OCI-LY3 (cell line): Measurements from ENCODE around the gene MYCN.

Experiments
- H2AFZ ChIP-seq: fragments of 200-600, 300-600 bp; shearing (Covaris generic); 2 replicates; pipeline ENCODE4 v1.6.0; 2014; ENCODE audit warnings: antibody characterized with exemption, low read depth, low read length
- H3K27ac ChIP-seq: fragments of 200-600, 300-600 bp; sonication (generic); 2 replicates; pipeline ENCODE4 v1.5.1; 2014; ENCODE audit warnings: mild to moderate bottlenecking, low read length, moderate library complexity, mixed read lengths
- H3K27me3 ChIP-seq: fragments of 200-600, 300-600 bp; sonication (generic); 2 replicates; pipeline ENCODE4 v1.6.1; 2014; ENCODE audit warnings: low read depth, low read length, mixed read lengths
- H3K36me3 ChIP-seq: fragments of 200-600, 300-600 bp; sonication (generic); replicated peaks from 2 replicates; pipeline ENCODE3; 2014; ENCODE audit warnings: low read depth, low read length, mixed read lengths
- H3K4me1 ChIP-seq: fragments of 300-600, 200-600 bp; sonication (generic); 2 replicates; pipeline ENCODE4 v1.6.1; 2014; ENCODE audit warnings: low read length, mixed read lengths
- H3K4me2 ChIP-seq: fragments of 200-600, 300-600 bp; sonication (generic); 2 replicates; pipeline ENCODE4 v1.6.1; 2014; ENCODE audit warnings: low read length, mixed read lengths
- H3K4me3 ChIP-seq: fragments of 300-600, 200-600 bp; sonication (generic); 2 replicates; pipeline ENCODE4 v1.5.1; 2014; ENCODE audit warnings: antibody characterized with exemption, mild to moderate bottlenecking, low read length, moderate library complexity
- H3K79me2 ChIP-seq: fragments of 300-600, 200-600 bp; shearing (Covaris generic); 2 replicates; pipeline ENCODE4 v1.6.1; 2014; ENCODE audit warnings: mild to moderate bottlenecking, low read length, mixed read lengths
- H3K9ac ChIP-seq: fragments of 300-600, 200-600 bp; shearing (Covaris generic); 2 replicates; pipeline ENCODE4 v1.6.0; 2014; ENCODE audit warnings: mild to moderate bottlenecking, low read length, moderate library complexity
- H3K9me3 ChIP-seq: fragments of 200-600, 300-600 bp; shearing (Covaris generic); 2 replicates; pipeline ENCODE4 v1.6.1; 2014; ENCODE audit warnings: low read length, mixed read lengths; ENCODE audit not compliant: insufficient read depth
- H4K20me1 ChIP-seq: fragments of 200-600, 300-600 bp; sonication (generic); 2 replicates; pipeline ENCODE4 v1.6.1; 2016; ENCODE audit warnings: low read length, mixed read lengths; ENCODE audit not compliant: insufficient read depth
- EZH2phosphoT487 ChIP-seq: fragments of 200-600 bp; shearing (Covaris generic); IDR thresholded peaks from 2 replicates; pipeline ENCODE4 v1.6.1; 2018; ENCODE audit warnings: antibody characterized with exemption, mixed run types, low read depth
- TF ChIP-seq, protein P1 (sequence below): fragments of 200-600, 300-600 bp; sonication (generic); IDR thresholded peaks from 2 replicates; pipeline ENCODE4 v1.5.1; 2014; ENCODE audit warnings: antibody characterized with exemption, low read length, low read depth

Gene MYCN

DNA sequence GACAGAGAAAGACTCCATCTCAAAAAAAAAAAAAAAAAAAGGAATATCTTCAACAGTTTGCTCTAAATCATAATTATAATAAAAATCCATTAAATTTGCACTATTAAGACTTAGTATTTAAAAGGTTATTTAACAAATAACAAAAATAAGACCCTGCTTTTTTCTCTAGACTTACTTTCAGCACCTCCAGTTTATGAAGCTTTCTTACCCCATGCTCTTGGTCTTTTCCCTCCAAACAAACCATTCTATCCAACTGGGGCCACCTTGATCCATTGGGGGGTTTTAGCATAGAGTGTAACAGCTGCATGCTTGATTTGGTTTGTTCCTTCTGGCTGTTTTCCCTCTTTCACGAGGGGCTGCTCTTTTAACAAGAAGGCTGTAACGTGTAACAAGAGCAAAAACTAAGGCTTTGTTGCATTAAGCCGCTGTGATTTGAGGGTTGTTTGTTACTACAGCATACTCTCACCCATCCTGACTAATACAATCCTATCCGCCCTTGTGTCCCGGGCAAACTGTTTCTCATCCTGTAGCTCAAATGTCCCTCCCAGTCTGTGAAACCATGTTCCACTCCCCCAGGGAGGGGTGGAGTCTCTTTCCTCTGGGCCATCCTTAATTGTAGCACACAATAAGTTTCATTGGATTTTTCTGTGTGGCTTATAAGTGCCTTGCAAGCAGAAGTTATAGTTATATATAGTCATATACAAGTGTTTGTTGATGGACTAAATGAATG is 9.6 kb upstream of the MYCN start:
- Histone ChIP-seq H4K20me1 (no peaks in the 10 kb centered on the region), H3K4me3 (no peak overlapping the region), H3K36me3 (no peaks in the 10 kb centered on the region), H3K79me2 (no peaks in the 10 kb centered on the region), H3K9me3 (no peaks in the 10 kb centered on the region), H3K9ac (no peak overlapping the region), H2AFZ (no peak overlapping the region), H3K27ac (no peak overlapping the region), H3K4me2 (no peak overlapping the region), H3K4me1 (no peaks in the 10 kb centered on the region), H3K27me3 (peaks cover 13% of the 10 kb centered on the region; the same call in 1 of the 2 replicates)
- TF ChIP-seq, protein P1, sequence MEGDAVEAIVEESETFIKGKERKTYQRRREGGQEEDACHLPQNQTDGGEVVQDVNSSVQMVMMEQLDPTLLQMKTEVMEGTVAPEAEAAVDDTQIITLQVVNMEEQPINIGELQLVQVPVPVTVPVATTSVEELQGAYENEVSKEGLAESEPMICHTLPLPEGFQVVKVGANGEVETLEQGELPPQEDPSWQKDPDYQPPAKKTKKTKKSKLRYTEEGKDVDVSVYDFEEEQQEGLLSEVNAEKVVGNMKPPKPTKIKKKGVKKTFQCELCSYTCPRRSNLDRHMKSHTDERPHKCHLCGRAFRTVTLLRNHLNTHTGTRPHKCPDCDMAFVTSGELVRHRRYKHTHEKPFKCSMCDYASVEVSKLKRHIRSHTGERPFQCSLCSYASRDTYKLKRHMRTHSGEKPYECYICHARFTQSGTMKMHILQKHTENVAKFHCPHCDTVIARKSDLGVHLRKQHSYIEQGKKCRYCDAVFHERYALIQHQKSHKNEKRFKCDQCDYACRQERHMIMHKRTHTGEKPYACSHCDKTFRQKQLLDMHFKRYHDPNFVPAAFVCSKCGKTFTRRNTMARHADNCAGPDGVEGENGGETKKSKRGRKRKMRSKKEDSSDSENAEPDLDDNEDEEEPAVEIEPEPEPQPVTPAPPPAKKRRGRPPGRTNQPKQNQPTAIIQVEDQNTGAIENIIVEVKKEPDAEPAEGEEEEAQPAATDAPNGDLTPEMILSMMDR = no peak
- no peak for TF ChIP-seq EZH2phosphoT487

DNA sequence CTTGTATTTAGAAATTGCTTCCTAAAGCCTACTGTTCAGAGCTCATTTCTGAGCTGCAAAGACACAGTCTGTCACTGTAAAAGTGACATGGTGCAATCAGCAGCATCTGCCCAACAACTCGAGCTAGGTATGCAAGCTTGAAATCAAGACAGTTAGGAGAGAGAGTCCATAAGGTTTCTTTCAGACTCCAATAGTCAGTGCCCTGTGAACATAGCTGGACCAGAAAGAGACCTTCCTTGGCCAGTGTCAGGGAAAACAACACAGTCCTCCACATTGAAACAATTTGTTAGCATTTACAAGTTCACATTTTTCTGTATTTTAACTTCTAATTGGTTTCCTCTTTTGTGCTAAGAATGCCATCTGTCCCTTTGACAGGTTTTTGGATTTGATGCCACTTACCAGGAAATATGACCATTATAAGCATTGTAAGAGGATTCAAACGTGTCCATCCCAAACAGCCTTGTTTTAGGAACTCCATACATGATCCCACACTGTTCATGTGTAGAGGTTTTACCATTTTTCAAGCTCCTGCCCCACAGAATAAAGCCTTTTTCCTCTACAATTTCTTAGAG is 8.9 kb upstream of the MYCN start:
- Histone ChIP-seq H3K27ac (no peak overlapping the region), H3K9me3 (no peaks in the 10 kb centered on the region), H3K79me2 (no peaks in the 10 kb centered on the region), H2AFZ (no peak overlapping the region), H3K27me3 (peaks cover 17% of the 10 kb centered on the region; the same call in 1 of the 2 replicates), H4K20me1 (no peaks in the 10 kb centered on the region), H3K9ac (no peak overlapping the region), H3K36me3 (no peaks in the 10 kb centered on the region), H3K4me2 (no peak overlapping the region), H3K4me3 (no peak overlapping the region), H3K4me1 (no peaks in the 10 kb centered on the region)
- no peak for TF ChIP-seq EZH2phosphoT487
- TF ChIP-seq, protein P1 = no peak

DNA sequence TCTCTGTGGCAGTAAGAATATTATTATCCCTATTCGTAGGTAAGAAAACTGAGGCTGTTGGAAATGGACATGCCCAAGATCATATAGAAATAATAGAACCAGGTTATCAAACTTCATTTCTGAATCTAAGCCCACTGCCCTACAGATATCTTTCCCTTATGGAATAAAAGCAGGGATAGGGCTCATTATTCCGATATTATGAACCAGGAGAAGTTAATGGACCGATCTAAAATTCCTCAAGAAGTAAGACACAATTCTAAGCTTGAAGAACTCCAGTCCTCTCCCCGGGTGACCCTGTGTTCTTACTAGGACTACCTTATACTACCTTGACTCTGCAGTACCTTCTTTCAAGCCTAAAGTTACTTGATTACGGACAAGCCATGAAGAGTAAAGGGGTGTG is 8.4 kb upstream of the MYCN start:
- peaks cover 19% of the 10 kb centered on the region for H3K27me3 ChIP-seq
- no peak overlapping the region for H2AFZ ChIP-seq
- H3K36me3 ChIP-seq = no peaks in the 10 kb centered on the region
- TF ChIP-seq, protein P1 = no peak
- no peak for TF ChIP-seq EZH2phosphoT487
- H3K4me3 ChIP-seq = no peak overlapping the region
- H3K4me2 ChIP-seq = no peak overlapping the region
- H3K9ac ChIP-seq = no peak overlapping the region
- no peaks in the 10 kb centered on the region for H3K9me3 ChIP-seq
- no peak overlapping the region for H3K27ac ChIP-seq
- no peaks in the 10 kb centered on the region for H3K79me2 ChIP-seq
- no peaks in the 10 kb centered on the region for H4K20me1 ChIP-seq
- no peaks in the 10 kb centered on the region for H3K4me1 ChIP-seq

DNA sequence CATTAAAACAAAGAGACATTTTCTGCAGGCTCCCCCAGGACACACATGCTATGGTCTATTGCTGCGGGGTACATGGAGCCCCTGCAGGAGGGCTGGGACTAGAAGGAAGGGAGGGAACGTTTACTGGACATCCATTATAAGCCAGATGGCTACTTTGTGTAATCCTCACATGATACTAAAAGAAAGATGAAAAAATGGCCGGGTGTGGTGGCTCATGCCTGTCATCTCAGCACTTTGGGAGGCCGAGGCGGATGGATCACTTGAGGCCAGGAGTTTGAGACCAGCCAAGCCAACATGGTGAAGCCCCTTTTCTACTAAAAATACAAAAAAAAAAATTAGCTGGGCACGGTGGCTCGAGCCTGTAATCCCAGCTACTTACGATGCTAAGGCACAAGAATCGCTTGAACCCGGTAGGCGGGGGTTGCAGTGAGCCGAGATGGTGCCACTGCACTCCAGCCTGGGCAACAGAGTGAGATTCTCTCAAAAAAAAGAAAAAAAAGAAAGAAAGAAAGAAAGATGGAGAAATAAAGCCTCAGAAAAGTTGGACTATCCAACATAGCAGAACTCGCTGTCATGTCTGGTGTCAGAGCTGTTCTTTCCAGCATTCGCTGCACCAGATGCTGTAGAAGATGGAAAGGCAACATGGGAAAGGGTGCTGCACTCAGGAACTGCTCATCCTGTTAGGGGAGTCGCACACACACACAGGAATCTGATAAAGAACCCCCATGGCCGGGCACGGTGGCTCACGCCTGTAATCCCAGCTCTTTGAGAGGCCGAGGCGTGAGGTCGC is 7.8 kb upstream of the MYCN start:
- no peaks in the 10 kb centered on the region for H3K79me2 ChIP-seq
- no peaks in the 10 kb centered on the region for H4K20me1 ChIP-seq
- no peak overlapping the region for H2AFZ ChIP-seq
- TF ChIP-seq EZH2phosphoT487 = no peak
- TF ChIP-seq, protein P1 = no peak
- no peaks in the 10 kb centered on the region for H3K4me1 ChIP-seq
- H3K27me3 ChIP-seq = peaks cover 22% of the 10 kb centered on the region
- H3K27ac ChIP-seq = no peak overlapping the region
- H3K36me3 ChIP-seq = no peaks in the 10 kb centered on the region
- no peak overlapping the region for H3K4me2 ChIP-seq
- H3K9ac ChIP-seq = no peak overlapping the region
- H3K9me3 ChIP-seq = no peaks in the 10 kb centered on the region
- H3K4me3 ChIP-seq = no peak overlapping the region
